ENCODE results near the gene ZSCAN10.

DNA sequence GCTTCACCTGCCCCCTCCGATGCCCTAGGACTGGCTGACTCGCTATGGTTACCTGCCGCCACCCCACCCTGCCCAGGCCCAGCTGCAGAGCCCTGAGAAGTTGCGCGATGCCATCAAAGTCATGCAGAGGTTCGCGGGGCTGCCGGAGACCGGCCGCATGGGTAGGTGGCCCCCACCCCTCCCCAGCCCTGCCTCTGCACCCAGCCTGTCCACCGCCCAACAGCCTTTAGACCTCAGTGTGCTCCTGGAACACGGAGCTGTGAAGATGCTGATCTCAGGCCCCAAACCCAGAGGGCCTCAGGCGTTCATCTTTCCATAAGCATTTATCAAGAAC, 51.7 kb downstream of the ZSCAN10 start:
- TF ChIP-seq POLR2A (IDR thresholded peaks at IDR 0.05; ENCODE audit: low read depth, low read length) (no peak), POLR2AphosphoS5 (IDR thresholded peaks at IDR 0.05; ENCODE audit: low read depth, low read length) (no peak)

All from GM12891 (cell line).